ENCODE results near the gene RADIL.

Gene RADIL

GRCh38 chr7:4774007-4774406 is 109.5 kb downstream of the RADIL start:
- no peak for DNase-seq

GRCh38 chr7:4772306-4772705 is 111.2 kb downstream of the RADIL start:
- no peak for DNase-seq

GRCh38 chr7:4771737-4772136 is 111.8 kb downstream of the RADIL start:
- no peak for DNase-seq

- DNase-seq = no peak
Observed at GRCh38 chr7:4770886-4771285, 112.6 kb downstream of the RADIL start.

- no peak for DNase-seq
Observed at GRCh38 chr7:4769761-4770160, 113.8 kb downstream of the RADIL start.

GRCh38 chr7:4768597-4769569 is 114.6 kb downstream of the RADIL start:
- no peak for DNase-seq

GRCh38 chr7:4766666-4767519 is 116.6 kb downstream of the RADIL start:
- DNase-seq = no peak

- no peak for DNase-seq
Observed at GRCh38 chr7:4765776-4766490, 117.6 kb downstream of the RADIL start.

- no peak for DNase-seq
Observed at GRCh38 chr7:4764402-4765007, 119.0 kb downstream of the RADIL start.

- no peak for DNase-seq
Observed at GRCh38 chr7:4763794-4764185, 119.7 kb downstream of the RADIL start.

- no peak for DNase-seq
Observed at GRCh38 chr7:4763091-4763793, 120.3 kb downstream of the RADIL start.

GRCh38 chr7:4762121-4763055 is 121.1 kb downstream of the RADIL start:
- no peak for DNase-seq

- DNase-seq = no peak
Observed at GRCh38 chr7:4760952-4761351, 122.6 kb downstream of the RADIL start.

GRCh38 chr7:4759211-4759610 is 124.3 kb downstream of the RADIL start:
- DNase-seq = no peak

GRCh38 chr7:4758791-4759190 is 124.7 kb downstream of the RADIL start:
- no peak for DNase-seq

GRCh38 chr7:4758111-4758510 is 125.4 kb downstream of the RADIL start:
- DNase-seq = no peak

- DNase-seq = no peak
Observed at GRCh38 chr7:4755045-4755444, 128.5 kb downstream of the RADIL start.

GRCh38 chr7:4754433-4755010 is 129.0 kb downstream of the RADIL start:
- no peak for DNase-seq

GRCh38 chr7:4753598-4754432 is 129.7 kb downstream of the RADIL start:
- peak; percentile 85 for DNase-seq
